Ovary (tissue), 9 donors: Measurements from ENCODE around the gene LMF1. TPM values are rescaled to one million over a fixed set of nuclear protein-coding genes. Genes with fewer than 3 reads are reported as not detected.

ENCODE experiments used
- DNase-seq, 5 donors: peaks; one replicate each; pipeline ENCODE4 v3.0.0-alpha.2; 2019 to 2020
- H3K27ac ChIP-seq, 2 donors: fragments of 200-600 bp; one replicate each; pipeline versions ENCODE4 v1.5.1 to v1.8.0; 2019 to 2022
- H3K27me3 ChIP-seq: fragments of 200-600 bp; one replicate; pipeline ENCODE4 v1.8.0; 2022
- H3K36me3 ChIP-seq: fragments of 200-600 bp; sonication (generic); one replicate; pipeline ENCODE4 v1.5.1; 2019
- H3K4me1 ChIP-seq: one replicate; pipeline ENCODE4 v1.8.1; 2013; ENCODE audit warnings: mild to moderate bottlenecking, moderate library complexity; ENCODE audit not compliant: insufficient read depth
- H3K4me3 ChIP-seq: fragments of 200-600 bp; sonication (generic); one replicate; pipeline ENCODE4 v1.5.1; 2017
- H3K9me3 ChIP-seq, 2 donors: fragments of 200-600 bp in 1 of 2; sonication (generic) in 1 of 2; one replicate each; pipeline versions ENCODE4 v1.5.1 to v1.8.1; 2013 to 2019; ENCODE audit warnings: mild to moderate bottlenecking in 1 of 2, moderate library complexity in 1 of 2
- CTCF ChIP-seq, 3 donors: fragments of 450-650 bp in 2 of 3; fragments of 200-600 bp in 1 of 3; IDR thresholded peaks; one replicate each; pipeline versions ENCODE4 v1.5.1 to v1.8.0; 2016 to 2022; ENCODE audit warnings: antibody characterized with exemption in 3 of 3, mild to moderate bottlenecking in 1 of 3
- EP300 ChIP-seq: sonication (generic); formaldehyde crosslinking; IDR thresholded peaks from one replicate; pipeline ENCODE4 v1.6.1; 2017; ENCODE audit warnings: antibody characterized with exemption
- POLR2A ChIP-seq: fragments of 450-650 bp; IDR thresholded peaks from one replicate; pipeline ENCODE4 v1.6.1; 2017; ENCODE audit warnings: antibody characterized with exemption, mild to moderate bottlenecking, moderate library complexity
- WGBS, 3 donors: extraction: QIAGEN DNeasy Blood & Tissue Kit in 1 of 3; methylation state at CpG; one replicate each; pipeline versions ENCODE4 v1.1.5 to v1.1.7; 2013 to 2017; 5-methylcytosine and 5-hydroxymethylcytosine counted together
- intact Hi-C, 4 donors: fragments of 100-400 bp; cut with DNase I; formaldehyde crosslinking; loops; one replicate each; pipeline versions ENCODE4 v1.11.0 to v1.15.1; 2022 to 2023
- polyA plus RNA-seq, 2 donors: library from polyadenylated mRNA; stranded (reverse); fragments of 200-250 nt in 1 of 2; fragments of 350-450 nt in 1 of 2; fragmentation: Illumina TruSeq in 1 of 2; extraction: RNeasy Lipid Tissue Mini Kit (QIAGEN cat#74804) in 1 of 2; gene quantifications; one replicate each; pipeline ENCODE4 v1.2.3, GENCODE V29; 2013 to 2014
- total RNA-seq, 7 donors: library from RNA; depleted of rRNA in 2 of 7; stranded (reverse); fragments of >200 nt in 2 of 7; fragmentation: NEBNext Ultra II Directional in 3 of 7; extraction: Animal tissue kit (Norgen Biotek cat#: 25700) in 3 of 7; gene quantifications; one replicate each; pipeline versions ENCODE4 v1.1.0 to v1.2.4, GENCODE V29; 2016 to 2023
- donor health status: DM: no; HTN: no; CAD: no; lungs with moderate emphysema.
- donor health status: DM: no; HTN: no; CAD: no.
- donor health status: Bipolar disorder and iron deficiency.
- donor health status: DM: yes; HTN: yes; CAD: no.
- donor health status: DM: no; HTN: no; CAD: no.
- donor health status: DM: yes; HTN: yes; CAD: no.

Gene LMF1
- total and polyA plus RNA-seq, 9 donors = 7.8 to 31.9 (median 23.6) TPM

GRCh38 chr16:988471-989353 is 17.9 kb upstream of the LMF1 start:
- intact Hi-C loops = no loop called here
- DNase-seq = no peak
- Histone ChIP-seq H3K4me1 (no peaks in the 10 kb centered on the region), H3K27me3 (no peaks in the 10 kb centered on the region), H3K4me3 (no peak overlapping the region), H3K9me3 (no peaks in the 10 kb centered on the region), H3K27ac (no peak overlapping the region), H3K36me3 (no peaks in the 10 kb centered on the region)
- 67 to 76% (median 74%) methylated on average over 35 of the region's 35 CpGs for WGBS, 3 donors
- TF ChIP-seq POLR2A = no peak
- TF ChIP-seq EP300 = no peak
- no peak for TF ChIP-seq CTCF (IDR thresholded peaks at IDR 0.05)

- H3K9me3 ChIP-seq = no peaks in the 10 kb centered on the region
- 74 to 84% (median 80%) methylated on average over 17 of the region's 17 CpGs for WGBS, 3 donors
- TF ChIP-seq POLR2A (no peak), EP300 (no peak), CTCF (IDR thresholded peaks at IDR 0.05) (no peak)
- DNase-seq = no peak
- intact Hi-C loops = no loop called here
- no peak overlapping the region for H3K27ac ChIP-seq
- no peaks in the 10 kb centered on the region for H3K4me1 ChIP-seq
- H3K27me3 ChIP-seq = peaks cover 6% of the 10 kb centered on the region
- H3K36me3 ChIP-seq = no peaks in the 10 kb centered on the region
- no peak overlapping the region for H3K4me3 ChIP-seq
Observed at GRCh38 chr16:987906-988305, 17.1 kb upstream of the LMF1 start.

GRCh38 chr16:986925-987582 is 16.3 kb upstream of the LMF1 start:
- no peaks in the 10 kb centered on the region for H3K9me3 ChIP-seq
- H3K4me1 ChIP-seq = no peaks in the 10 kb centered on the region
- no peaks in the 10 kb centered on the region for H3K36me3 ChIP-seq
- WGBS, 3 donors = 63 to 79% (median 67%) methylated on average over 37 to 44 of the region's 44 CpGs
- DNase-seq = no peak
- H3K27me3 ChIP-seq = peaks cover 10% of the 10 kb centered on the region
- no peak overlapping the region for H3K4me3 ChIP-seq
- TF ChIP-seq EP300 = no peak
- TF ChIP-seq POLR2A = no peak
- no peak for TF ChIP-seq CTCF (IDR thresholded peaks at IDR 0.05)
- H3K27ac ChIP-seq = no peak overlapping the region
- intact Hi-C loops = no loop called here

- TF ChIP-seq POLR2A (no peak), CTCF (IDR thresholded peaks at IDR 0.05) (no peak), EP300 (no peak)
- peaks cover 12% of the 10 kb centered on the region for H3K27me3 ChIP-seq
- no peak overlapping the region for H3K27ac ChIP-seq
- DNase-seq = no peak
- intact Hi-C loops = no loop called here
- WGBS, 3 donors = 78 to 87% (median 79%) methylated on average over 8 of the region's 8 CpGs
- no peaks in the 10 kb centered on the region for H3K4me1 ChIP-seq
- no peak overlapping the region for H3K4me3 ChIP-seq
- H3K9me3 ChIP-seq = no peaks in the 10 kb centered on the region
- no peaks in the 10 kb centered on the region for H3K36me3 ChIP-seq
Observed at GRCh38 chr16:986411-986810, 15.6 kb upstream of the LMF1 start.
